Hematopoietic multipotent progenitor cell treated with erythropoietin and hydrocortisone succinate and interleukin-3 and kit ligand, for 8 days (in vitro differentiated cells): Measurements from ENCODE around the gene HDAC5.
"Not testable (repeated sequence)": the region's sequence is repeated elsewhere in the genome, so short reads cannot be mapped to it uniquely, and the experiment has no call there.

Experiments
- DNase-seq: peaks from one replicate; pipeline ENCODE4 v3.0.0-alpha.2; 2015

Gene HDAC5

GRCh38 chr17:44132275-44132821 is 8.9 kb upstream of the HDAC5 start:
- peak; percentile 45 for DNase-seq

- DNase-seq: not testable (repeated sequence)
These were observed 7.9 kb upstream of the HDAC5 start for GRCh38 chr17:44131372-44131771.

- DNase-seq: no peak
These were observed 7.4 kb upstream of the HDAC5 start for GRCh38 chr17:44130693-44131349.

- no peak for DNase-seq
These were observed 4.9 kb upstream of the HDAC5 start for GRCh38 chr17:44128383-44128782.

- no peak for DNase-seq
These were observed 637 bp upstream of the HDAC5 start for GRCh38 chr17:44124118-44124438.

GRCh38 chr17:44122816-44123355 is 555 bp downstream of the HDAC5 start:
- DNase-seq: no peak

- no peak for DNase-seq
These were observed 1.2 kb downstream of the HDAC5 start for GRCh38 chr17:44121997-44122815.

- no peak for DNase-seq
These were observed 2.4 kb downstream of the HDAC5 start for GRCh38 chr17:44120851-44121605.

GRCh38 chr17:44120281-44120680 is 3.2 kb downstream of the HDAC5 start:
- not testable (repeated sequence) for DNase-seq

GRCh38 chr17:44119798-44120197 is 3.6 kb downstream of the HDAC5 start:
- DNase-seq: no peak

GRCh38 chr17:44119062-44119461 is 4.4 kb downstream of the HDAC5 start:
- no peak for DNase-seq

GRCh38 chr17:44118427-44119050 is 4.9 kb downstream of the HDAC5 start:
- no peak for DNase-seq

- DNase-seq: no peak
These were observed 6.1 kb downstream of the HDAC5 start for GRCh38 chr17:44117351-44117750.

- peak; percentile 41 for DNase-seq
These were observed 7.6 kb downstream of the HDAC5 start for GRCh38 chr17:44115585-44116415.

- no peak for DNase-seq
These were observed 9.3 kb downstream of the HDAC5 start for GRCh38 chr17:44113868-44114840.

GRCh38 chr17:44113382-44113781 is 10.1 kb downstream of the HDAC5 start:
- no peak for DNase-seq

GRCh38 chr17:44112284-44113280 is 10.9 kb downstream of the HDAC5 start:
- no peak for DNase-seq

GRCh38 chr17:44111777-44112176 is 11.7 kb downstream of the HDAC5 start:
- DNase-seq: no peak
